GM21717 (cell line): Measurements from ENCODE around the gene SH3D19.
A peak's percentile ranks its signal among the peaks of the same experiment; 100 is the strongest.
"Not testable (repeated sequence)": the region's sequence is repeated elsewhere in the genome, so short reads cannot be mapped to it uniquely, and the experiment has no call there.

ENCODE experiments used
- ATAC-seq: cut with Tn5 transposase; IDR thresholded peaks from one replicate; pipeline ENCODE4 v1.9.1; 2021; ENCODE audit warnings: mild to moderate bottlenecking, moderate library complexity; ENCODE audit not compliant: unreplicated experiment

Gene SH3D19

GRCh38 chr4:151104621-151105020, 220.8 kb downstream of the SH3D19 start:
- no peak for ATAC-seq

DNA sequence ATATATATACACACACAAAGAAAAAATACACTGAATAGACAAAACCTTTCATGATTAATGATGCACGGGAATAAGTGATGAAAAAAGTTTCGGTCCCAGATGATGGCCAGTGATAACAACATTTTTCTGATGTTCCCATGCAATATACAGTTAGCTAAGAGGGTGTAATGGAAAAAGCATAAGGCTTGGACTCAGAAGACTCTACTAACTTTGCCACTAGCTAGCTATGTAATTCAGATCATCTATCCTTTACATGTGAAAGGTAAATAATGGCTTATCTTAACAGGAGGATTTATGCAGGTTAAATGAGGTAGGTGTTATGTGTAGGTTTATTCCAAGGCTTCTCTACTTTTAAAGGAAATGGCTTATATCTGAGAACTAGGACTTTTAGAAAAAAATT, 221.6 kb downstream of the SH3D19 start:
- ATAC-seq, result no peak

DNA sequence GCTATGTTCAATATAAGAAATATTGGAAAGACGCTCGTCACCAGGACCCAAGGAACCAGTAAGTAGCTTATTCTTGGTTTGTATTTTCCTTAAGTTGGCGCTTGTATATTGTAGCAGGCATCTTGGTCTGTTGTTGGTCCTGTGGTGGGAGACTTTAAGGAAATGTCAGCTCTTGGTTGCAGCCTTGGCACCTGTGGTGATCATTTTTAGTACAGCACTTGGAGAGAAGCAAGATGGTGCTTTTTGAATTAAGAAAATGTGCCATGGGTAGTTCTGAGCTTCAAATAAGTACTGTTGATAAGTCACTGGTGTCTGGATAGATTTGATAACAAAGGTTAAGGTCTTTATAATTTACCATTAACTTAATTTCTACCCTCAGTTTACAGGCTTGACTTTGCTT, 224.9 kb downstream of the SH3D19 start:
- no peak for ATAC-seq

GRCh38 chr4:151099976-151100417, 225.4 kb downstream of the SH3D19 start:
- ATAC-seq, result no peak

GRCh38 chr4:151099229-151099975, 226.0 kb downstream of the SH3D19 start, which contains the start of gene RPS3A:
Gene RPS3A (plus strand): TSS chr4:151099628. CDS start chr4:151099653, 25 bp downstream.
- ATAC-seq, result peak; percentile 96

GRCh38 chr4:151098979-151099228, 226.5 kb downstream of the SH3D19 start:
- ATAC-seq, result no peak

DNA sequence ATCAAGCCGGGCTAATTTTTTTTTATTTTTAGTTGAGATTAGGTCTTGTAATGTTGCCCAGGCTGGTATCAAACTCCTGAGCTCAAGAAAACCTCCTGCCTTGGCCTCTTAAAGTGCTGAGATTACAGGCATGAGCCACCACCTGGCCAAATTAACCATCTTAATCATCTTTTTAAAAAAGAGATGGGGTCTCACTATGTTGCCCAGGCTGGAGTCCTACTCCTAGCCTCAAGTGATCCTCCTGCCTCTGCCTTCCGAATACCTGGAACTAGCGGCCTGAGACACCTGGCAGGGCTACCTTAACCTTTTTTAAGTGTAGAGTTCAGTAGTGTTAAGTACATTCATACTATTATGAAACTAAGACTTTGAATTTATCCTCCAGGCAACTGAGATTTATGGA, 227.6 kb downstream of the SH3D19 start:
- ATAC-seq, result no peak

DNA sequence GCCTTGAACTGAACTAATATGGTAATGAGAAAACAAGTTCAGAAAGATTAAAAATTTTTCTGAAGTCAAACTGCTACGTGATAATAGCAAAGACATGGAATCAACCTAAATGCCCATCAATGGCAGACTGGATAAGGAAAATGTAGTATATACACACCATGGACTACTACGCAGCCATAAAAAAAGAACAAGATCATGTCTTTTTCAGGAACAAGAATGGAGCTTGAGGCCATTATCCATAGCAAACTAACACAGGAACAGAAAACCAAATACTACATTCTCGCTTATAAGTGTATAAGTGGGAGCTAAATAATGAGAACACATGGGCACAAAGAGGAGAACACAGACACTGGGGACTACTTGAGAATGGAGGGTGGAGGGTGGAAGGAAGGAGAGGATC, 230.3 kb downstream of the SH3D19 start:
- ATAC-seq, result no peak

GRCh38 chr4:151094290-151094751, 231.1 kb downstream of the SH3D19 start:
- no peak for ATAC-seq

- ATAC-seq, result no peak
Measured at GRCh38 chr4:151093203-151093602, 232.2 kb downstream of the SH3D19 start.

- no peak for ATAC-seq
Measured at GRCh38 chr4:151092488-151092887, 232.9 kb downstream of the SH3D19 start.

DNA sequence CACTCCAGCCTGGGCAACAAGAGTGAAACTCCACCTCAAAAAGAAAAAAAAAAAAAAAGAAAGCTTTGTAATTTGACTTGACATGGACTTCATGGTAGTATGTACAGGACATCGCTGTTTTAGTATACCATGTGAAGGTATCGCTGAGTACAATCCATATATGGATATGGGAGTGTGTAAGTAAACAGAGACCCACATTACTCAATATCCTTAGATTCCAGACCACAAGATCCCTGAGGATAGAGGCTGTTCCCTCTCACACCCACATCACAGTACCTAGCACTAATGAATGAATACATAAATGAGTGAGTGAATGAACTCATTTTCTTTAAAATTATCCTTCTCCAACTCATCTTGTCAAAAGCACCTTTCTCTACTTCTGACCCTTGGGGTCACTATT, 234.4 kb downstream of the SH3D19 start:
- no peak for ATAC-seq

- ATAC-seq, result no peak
Measured at GRCh38 chr4:151087467-151087866, 237.9 kb downstream of the SH3D19 start.

- not testable (repeated sequence) for ATAC-seq
Measured at GRCh38 chr4:151077978-151078377, 247.4 kb downstream of the SH3D19 start.

- ATAC-seq, result no peak
Measured at GRCh38 chr4:151074416-151074916, 250.9 kb downstream of the SH3D19 start.
